HG03025 (cell line): Measurements from ENCODE around the gene MYLK3.

Experiments
- ATAC-seq: cut with Tn5 transposase; IDR thresholded peaks from one replicate; pipeline ENCODE4 v1.9.1; 2021; ENCODE audit warnings: mild to moderate bottlenecking, moderate library complexity; ENCODE audit not compliant: unreplicated experiment, low FRiP score

MYLK3 gene

GRCh38 chr16:46729326-46729995, 18.7 kb downstream of the MYLK3 start:
- no peak for ATAC-seq

GRCh38 chr16:46728806-46729205, 19.3 kb downstream of the MYLK3 start:
- ATAC-seq: no peak

DNA sequence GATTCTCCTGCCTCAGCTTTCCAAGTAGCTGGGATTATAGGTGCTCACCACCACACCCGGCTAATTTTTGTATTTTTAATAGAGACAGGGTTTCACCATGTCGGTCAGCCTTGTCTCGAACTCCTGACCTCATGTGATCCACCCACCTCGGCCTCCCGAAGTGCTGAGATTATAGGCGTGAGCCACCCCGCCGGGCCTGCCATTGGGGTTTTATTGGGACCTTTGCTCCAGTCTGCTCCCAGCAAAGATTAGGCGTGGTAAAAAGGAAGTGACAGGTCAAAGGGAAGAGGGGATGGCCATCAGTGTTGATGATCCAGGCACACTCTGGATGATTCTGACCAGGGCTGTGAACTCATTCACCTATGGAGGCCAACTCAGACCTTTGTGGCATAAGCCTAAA, 20.5 kb downstream of the MYLK3 start:
- ATAC-seq: no peak

DNA sequence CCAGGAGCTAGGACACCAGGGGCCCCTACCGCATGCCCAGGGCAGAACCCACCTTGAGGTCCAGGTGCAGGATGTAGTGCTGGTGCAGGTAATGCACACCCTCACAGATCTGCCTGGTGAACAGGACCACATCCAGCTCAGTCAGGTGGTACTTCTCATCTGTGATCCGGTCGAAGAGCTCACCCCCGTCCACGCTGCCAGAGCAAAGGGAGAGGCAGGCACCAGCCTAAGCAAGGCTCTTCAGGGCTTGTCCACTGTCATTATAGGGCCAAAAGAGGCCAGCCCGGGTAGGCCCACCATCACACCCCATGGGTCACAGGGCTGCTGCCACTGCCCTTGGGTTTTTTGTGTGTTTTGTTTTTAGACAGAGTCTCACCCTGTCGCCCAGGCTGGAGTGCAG, 21.0 kb downstream of the MYLK3 start:
- no peak for ATAC-seq

- no peak for ATAC-seq
Measured at GRCh38 chr16:46721885-46722284, 26.3 kb downstream of the MYLK3 start.

- no peak for ATAC-seq
Measured at GRCh38 chr16:46720619-46721018, 27.5 kb downstream of the MYLK3 start.

DNA sequence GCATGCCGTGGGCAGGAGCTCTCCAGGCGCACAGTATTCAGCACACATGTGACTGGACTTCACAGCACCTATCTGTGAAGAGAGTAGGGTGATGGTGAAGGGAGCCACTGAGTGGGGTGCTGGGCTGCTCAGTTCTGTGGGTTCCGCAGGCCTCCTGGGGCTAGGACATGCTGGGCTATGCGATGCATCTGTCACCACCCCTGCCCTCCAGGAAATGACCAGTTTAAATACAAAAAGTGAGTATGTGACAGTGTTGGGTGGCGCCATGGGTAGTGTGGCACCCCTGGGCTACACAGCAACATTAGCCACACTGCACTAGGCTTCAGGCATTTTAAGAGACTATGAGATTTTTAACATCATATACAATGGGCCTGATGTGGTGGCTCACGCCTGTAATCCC, 28.6 kb downstream of the MYLK3 start:
- ATAC-seq: no peak

DNA sequence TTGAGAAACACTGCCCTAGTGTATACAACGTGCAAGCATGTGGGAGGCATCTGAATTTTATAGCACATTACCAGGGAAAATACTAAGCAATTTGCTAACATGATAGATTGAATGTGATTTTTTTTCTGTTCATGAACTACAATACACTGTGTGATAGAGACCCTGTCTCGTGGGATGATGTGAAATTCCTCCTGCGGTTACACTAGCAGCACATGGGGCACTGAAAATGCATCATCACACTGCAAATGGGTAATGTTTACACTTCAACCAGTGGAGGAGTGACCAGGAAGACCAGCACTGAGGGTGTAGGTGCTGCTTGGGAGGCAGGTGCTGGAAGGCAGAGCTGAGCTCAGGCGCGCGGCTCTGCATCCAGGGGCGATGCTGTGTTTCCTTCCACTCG, 29.9 kb downstream of the MYLK3 start:
- ATAC-seq: no peak

DNA sequence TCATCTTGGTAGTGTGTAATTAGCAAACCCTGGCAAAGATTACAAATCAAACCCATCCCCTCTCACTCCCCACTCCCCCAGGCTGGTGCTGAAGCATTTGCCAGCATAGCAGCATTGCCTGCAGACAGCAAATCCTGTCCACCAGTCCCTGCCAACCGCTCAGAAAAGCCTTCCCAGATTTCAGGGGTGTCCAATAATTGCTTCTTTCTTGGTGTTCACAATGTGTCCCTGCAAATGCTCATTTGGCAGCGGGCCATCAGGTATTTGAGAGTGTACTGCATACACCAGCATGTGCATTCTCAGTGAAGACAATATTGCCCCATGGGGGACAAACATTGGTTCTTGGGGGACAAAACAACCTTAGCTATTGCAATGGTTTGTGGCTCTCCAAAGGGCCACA, 30.5 kb downstream of the MYLK3 start:
- ATAC-seq: no peak

DNA sequence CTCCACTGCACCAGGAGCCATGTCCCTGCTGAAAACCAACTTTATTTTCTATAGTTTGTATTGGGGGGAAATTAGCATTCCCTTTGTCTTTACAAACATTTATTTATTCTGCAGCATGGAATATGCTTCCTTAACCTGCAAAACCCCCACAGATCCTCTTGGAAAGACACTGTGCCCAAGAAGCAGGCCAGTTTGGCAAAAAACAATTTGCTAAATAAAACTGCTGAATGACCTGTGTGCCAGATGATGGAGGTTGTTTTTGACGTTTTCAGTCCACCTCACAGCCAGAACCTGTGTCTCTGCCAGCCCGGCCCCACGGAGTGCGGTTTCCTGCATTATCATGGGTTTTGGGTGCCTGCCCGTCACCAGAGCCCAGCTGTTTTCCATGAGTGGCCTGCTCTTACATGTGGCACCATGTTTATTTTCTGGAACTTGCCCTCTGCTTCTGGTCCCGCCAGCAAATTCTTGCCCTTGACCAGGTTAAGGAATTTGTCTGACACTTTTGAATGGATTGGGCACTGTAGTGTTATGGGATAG, 32.3 kb downstream of the MYLK3 start:
- ATAC-seq: no peak

DNA sequence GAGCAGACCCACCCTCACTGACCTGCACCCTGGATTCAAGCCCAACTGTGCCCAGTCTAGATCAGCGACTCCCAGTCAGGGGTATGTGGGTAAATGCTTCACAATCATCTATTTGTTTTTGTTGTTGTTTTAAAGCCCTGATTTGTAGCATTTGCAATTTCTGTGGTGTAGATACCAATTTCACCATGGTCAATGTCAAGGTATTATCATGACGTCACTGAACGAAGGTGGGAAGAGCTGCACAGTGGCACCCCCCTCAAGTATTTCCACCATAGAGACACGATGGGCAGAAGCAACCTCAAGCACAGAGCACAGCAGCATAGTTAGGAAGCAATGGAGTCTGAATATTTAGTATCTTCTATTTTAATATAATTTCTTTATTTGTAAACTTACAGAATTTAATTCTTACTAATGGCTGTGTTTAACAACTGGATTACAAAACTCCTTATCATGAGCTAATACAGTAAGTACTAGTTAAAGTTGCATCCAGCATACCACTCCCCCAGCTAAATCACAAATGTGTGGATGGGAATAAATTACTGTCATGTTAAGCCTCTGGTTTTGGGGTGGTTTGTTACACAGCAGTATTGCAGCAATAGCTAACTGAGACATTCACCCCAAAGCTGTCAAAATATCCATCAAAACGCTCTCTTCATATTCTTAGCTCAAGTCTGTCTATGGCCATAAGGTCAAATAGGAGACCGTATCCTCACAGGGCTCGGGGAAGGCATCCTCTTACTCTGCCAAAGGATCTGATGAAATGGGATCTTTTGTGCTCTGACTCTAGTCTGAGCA, 33.1 kb downstream of the MYLK3 start:
- no peak for ATAC-seq

GRCh38 chr16:46713634-46714033, 34.5 kb downstream of the MYLK3 start:
- no peak for ATAC-seq

DNA sequence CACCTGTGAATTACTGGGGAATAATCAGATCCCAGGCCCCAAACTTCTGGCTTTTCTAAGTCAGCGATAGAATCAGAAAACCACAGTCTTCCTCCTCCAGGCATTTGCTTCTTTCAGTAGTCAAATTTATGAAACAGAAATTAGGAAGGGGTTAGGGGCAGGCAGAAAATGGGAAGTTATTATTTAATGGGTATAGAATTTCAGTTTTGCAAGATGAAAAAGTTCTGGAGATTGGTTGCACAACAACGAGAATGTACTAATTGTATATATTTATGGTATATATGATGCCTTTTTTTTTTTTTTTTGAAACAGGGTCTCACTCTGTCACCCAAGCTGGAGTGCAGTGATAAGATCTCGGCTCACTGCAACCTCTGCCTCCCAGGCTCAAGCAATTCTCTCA, 35.2 kb downstream of the MYLK3 start:
- ATAC-seq: no peak

GRCh38 chr16:46711106-46712058, 36.8 kb downstream of the MYLK3 start:
- no peak for ATAC-seq

GRCh38 chr16:46709469-46710005, 38.6 kb downstream of the MYLK3 start:
- no peak for ATAC-seq

GRCh38 chr16:46706642-46707041, 41.5 kb downstream of the MYLK3 start:
- no peak for ATAC-seq

DNA sequence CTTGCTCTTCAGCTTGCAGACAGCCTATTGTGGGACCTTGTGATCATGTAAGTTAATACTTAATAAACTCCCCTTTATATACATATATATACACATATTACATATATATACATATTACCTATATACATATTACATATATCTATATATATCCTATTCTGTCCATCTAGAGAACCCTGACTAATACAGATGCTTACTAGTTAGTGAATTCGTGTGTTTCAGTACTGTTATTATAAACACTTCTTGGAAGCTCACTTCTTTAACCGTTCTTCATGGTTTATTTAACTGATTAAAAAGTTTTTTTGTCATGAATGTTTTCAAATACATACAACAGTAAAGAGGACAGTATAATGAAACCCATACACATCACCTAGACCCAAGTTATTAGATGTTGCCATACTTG, 46.1 kb downstream of the MYLK3 start:
- ATAC-seq: no peak

DNA sequence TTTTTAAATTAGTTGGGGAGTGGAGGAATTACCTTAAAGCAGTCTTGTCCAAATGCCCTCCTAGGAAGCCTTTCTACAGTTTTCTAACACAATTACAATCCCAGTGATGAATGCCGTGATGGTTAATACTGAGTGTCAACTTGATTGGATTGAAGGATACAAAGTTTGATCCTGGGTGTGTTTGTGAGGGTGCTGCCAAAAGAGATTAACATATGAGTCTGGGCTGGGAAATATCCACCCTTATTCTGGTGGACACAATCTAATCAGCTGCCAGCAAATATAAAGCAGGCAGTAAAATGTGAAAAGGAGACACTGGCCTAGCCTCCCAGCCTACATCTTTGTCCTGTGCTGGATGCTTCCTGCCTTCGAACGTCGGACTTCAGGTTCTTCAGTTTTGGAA, 46.5 kb downstream of the MYLK3 start:
- ATAC-seq: no peak

DNA sequence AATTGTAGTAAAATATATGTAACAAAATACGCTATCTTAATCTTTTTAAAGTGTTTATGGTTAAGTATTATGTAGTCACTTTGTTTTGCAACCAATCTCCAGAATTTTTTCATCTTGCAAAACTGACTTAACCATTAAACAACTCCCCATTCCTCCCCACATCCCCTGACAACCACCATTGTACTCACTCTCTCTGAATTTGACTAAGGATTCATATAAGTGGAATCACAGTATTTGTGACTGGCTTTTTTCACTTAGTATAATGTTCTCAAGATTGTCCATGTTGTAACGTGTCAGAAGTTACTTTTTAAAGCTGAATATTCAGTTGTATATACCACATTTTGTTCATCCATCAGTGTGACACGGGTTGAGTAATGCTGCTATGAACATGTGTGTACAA, 48.1 kb downstream of the MYLK3 start:
- ATAC-seq: no peak

DNA sequence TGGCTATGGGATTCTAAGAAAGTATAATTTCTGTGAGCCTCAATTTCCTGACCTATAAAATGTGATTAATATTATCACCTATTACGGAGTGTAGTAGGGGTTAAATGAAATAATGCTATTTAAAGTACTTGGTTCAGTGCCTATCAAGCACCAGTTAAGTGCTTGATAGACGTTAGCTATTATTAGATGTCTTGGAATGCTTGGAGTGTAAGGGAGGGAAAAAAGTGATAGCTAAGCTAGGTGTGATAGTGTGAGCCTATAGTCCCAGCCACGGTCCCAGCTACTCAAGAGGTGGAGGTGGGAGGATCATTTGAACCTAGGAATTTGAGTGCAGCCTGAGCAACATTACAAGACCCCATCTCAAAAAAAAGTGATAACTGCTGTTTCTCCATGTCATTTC, 51.2 kb downstream of the MYLK3 start:
- ATAC-seq: no peak

GRCh38 chr16:46695937-46696336, 52.2 kb downstream of the MYLK3 start:
- ATAC-seq: no peak
